Stimulated activated CD8-positive, alpha-beta memory T cell treated with anti-CD3 and anti-CD28 coated beads, Interleukin-15, amount 100 ng/mL, for 24 hours (primary cell): ENCODE measurements around the gene ZBTB16.
A peak's percentile ranks its signal among the peaks of the same experiment; 100 is the strongest.

Source experiments
- DNase-seq: peaks from one replicate; pipeline ENCODE4 v3.0.0-alpha.2; 2020; ENCODE audit warnings: low read depth

The ZBTB16 gene

GRCh38 chr11:114059278-114059983 is at the start of gene ZBTB16:
Gene ZBTB16 (plus strand): TSS chr11:114059711. CDS start chr11:114063301, 3,590 bp downstream.
- DNase-seq: no peak

- no peak for DNase-seq
These were observed 48.6 kb upstream of the ZBTB16 start for GRCh38 chr11:114010931-114011330.

DNA sequence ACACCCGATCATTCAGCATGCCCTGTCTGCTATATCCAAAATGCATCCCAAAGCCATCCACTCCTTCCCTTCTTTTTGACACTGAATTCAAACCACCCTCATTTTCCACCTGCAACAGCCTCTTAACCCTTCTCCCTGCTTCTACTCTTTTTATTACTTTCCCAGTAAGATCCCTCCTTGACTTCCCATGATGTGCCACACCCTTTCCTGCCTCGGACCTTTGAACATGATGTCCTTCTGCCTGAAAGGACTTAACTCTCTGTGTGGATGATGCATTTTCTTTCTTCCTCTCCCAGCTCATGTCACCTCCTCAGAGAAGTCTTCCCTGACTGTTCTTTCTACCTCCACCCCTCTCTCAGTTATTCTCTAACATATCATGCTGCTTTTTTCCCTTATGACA is 48.1 kb upstream of the ZBTB16 start:
- no peak for DNase-seq

GRCh38 chr11:114015117-114015516 is 44.4 kb upstream of the ZBTB16 start:
- no peak for DNase-seq

DNA sequence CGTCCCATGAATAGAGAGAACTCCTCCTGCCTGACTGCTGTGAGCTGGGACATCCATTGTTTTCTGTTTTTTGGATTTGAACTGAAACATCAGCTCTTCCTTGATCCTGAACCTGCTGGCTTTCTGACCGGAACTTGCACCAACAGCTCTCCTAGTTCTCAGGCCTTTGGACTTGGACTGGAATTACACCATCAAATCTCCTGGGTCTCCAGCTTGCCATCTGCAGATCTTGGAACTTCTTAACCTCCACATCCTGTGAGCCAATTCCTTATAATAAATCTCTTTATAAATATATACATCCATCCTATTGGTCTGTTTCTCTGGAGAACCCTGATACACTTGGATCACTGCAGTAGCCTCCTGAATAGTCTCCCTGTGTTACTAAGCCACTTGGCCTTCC is 42.5 kb upstream of the ZBTB16 start:
- DNase-seq: no peak

DNA sequence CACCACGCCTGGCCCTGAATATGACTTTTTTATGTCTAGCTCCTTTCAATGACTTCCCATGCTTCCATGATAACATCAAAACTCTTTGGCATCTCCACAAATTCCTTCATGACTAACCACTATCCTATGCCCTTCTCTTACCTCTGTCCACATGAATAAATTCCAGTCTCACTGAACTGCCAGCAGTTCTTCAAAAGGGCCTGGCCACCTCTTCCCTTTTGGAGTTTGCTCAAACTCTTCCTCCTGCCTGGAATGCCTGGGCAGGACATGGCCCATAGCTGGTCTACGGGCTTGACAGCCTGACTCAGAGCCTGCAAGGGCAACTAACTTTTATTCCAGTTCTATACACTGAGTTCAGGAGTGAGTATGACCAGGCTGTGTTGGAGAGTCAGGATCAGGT is 41.8 kb upstream of the ZBTB16 start:
- DNase-seq: no peak

DNA sequence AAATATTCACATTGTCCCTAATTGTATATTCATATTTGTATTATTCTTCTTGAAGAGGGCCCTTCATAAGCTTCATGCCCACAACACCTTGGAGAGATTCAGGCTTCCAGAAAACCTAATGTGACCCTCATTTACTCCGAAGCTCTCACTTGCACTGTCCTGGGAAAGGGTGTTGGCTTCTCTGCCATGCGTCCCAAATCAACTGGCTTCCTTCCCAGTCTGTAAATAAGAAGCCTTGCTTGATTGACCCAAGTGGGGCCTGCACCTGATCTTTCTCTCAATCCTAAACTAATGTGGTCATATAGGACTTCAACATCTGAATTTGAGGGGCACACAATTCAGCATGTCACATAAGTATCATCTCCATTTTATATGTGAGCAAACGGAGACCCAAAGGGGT is 40.5 kb upstream of the ZBTB16 start:
- DNase-seq: no peak

DNA sequence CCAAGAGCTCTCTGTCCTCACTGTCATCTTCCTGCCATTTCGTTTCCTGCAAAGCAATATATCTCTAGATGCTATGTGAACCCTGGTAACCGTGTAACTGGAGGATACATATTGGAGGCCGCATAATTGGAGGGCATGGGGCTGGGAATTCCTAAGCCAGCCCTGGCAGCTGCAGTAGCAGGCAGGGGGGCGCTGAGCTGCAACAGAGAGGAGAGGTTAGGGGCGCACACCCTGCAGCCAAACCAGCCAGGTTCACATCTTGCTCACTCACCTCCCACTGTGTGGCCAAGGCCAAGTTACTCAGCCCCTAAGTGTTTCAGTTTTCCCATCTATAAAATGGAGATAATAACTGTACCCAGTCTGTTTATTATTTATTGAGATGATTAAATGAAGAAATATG is 39.9 kb upstream of the ZBTB16 start:
- DNase-seq: no peak

DNA sequence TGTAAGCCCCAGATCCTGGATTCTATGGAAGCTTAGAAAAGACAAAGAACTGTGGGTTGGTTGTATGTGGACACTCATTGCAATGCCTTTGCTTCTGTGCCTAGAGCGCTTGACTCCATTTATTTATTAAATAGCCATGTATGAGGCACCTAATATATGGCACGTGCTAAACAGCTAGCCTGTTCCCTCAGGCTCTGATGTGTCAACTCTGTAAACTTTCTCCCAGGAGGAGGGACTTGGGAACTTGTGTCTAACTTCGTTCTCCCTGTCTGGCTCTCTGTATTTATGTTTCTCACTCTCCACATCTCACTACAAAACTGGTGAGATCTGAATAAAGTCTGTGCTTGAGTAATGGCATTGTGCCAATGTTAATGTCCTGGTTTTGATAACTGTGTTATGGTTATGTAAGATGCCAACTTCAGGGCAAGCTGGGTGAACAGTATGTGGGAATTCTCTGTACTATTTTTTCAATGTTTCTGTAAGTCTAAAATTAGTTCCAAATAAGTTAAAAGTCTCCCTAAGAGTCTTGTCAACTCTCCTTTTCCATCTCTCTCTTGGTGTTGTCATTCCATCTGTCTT is 34.1 kb upstream of the ZBTB16 start:
- DNase-seq: no peak

DNA sequence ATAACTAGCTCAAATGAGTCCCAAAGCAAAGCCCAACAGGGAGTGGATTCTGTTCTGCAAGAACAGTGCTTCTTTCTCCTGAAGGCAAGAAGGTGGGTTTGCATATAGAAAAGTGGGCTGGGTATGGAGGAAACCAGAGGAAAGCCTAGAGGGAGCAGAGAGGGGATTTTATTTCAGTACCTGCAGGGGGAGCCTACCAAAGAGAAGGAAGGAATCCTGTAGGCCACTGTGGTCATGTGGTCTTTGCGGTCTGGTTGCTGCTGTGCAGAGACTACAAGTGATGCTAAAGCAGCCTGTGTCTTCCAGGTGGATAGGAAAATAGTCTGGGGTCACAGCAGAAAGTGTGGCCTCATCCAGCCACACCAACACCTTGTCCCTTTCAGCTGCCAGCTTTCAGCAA is 33.2 kb upstream of the ZBTB16 start:
- DNase-seq: no peak

DNA sequence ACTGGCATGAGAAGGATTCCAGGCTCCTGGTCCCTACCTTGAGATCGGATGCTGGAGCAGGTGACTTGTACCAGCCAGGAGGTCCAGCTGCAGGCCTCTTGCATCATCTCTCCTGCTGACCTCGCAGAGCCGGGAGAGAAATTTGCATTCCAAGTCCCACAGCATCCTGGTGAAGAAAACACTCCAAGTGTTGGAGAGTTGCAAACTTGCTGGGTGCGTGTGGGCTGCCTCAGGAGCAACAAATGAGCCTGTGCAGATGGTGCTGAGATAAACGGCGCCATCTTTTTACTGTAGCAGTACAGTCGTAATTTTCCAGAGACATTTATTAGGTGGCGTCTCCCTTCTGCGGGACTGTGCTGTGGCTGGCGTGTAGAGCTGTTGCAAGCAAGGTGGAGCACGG is 32.1 kb upstream of the ZBTB16 start:
- no peak for DNase-seq

GRCh38 chr11:114027926-114028325 is 31.6 kb upstream of the ZBTB16 start:
- no peak for DNase-seq

GRCh38 chr11:114031246-114031966 is 28.1 kb upstream of the ZBTB16 start:
- no peak for DNase-seq

DNA sequence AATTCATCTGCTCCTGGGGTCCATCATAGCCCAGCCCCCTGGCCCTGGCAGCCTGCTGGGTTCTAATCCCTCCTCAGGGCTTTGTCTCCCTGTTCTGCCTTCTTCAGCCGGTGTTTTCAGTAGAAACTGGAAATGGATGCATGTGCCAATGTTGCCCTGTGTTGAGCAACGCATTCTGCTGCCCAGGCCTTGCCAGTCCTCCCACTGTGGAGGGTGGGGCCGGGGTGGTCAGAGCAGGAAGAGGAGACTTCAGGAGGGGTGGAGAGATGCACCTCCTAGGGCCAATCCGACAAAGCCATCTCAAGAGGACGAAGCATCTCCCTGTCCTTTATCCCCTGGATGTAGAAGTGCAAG is 27.6 kb upstream of the ZBTB16 start:
- no peak for DNase-seq

DNA sequence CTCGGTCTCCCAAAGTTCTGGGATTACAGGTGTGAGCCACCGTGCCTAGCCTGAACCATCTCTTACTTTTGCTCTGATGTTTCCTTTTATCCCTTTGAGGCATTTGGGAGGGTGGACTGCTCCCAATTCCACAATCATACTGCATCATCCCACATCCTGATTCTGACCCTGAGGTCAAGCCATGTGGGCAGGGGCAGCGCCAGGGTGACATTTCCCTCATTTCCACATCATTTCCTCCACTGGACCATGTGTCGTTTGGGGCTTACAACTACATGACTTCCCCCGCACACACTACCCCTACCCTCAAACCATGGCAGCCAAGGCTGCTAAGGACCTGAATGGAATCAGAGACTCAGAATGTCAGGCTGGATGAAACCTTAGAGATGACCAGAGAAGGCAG is 26.4 kb upstream of the ZBTB16 start:
- no peak for DNase-seq

DNA sequence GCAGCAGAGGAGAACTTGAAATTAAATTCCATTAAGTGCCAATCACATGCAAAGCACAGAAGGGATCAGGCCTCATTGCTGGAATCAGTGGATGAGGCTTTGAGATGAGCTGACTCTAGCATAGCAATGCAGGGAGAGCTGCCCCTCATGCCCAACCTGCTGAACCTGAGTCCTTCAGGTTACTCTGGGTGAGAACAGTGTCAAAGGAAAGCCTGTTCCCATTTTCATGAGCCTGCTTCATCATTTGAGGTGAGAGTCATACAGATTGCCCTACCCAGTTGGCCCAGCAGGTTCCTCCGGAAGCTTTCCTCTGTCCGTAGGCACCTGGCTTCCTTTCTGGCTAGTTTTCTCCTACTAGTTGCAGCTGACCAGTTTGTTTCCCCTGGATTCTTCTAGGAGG is 25.9 kb upstream of the ZBTB16 start:
- no peak for DNase-seq

DNA sequence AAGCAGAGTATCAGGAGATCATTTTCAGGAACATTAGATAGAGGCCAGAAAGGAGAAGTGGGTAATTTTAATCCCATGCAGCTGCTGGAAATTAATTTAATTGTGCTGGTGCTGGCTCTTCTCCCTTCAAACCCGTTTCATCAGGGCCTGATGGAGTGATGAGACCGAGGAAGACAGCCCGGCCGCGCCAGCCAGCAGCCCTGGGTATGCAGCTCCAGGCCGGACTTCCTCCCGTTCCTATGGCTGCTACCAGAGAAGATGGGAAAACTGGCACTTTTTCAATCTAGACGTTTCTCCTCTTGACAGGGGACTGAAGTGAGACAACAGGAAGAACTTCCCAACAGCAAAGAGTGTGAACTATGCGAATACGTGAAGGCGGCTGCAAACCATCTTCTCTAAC is 24.6 kb upstream of the ZBTB16 start:
- no peak for DNase-seq

DNA sequence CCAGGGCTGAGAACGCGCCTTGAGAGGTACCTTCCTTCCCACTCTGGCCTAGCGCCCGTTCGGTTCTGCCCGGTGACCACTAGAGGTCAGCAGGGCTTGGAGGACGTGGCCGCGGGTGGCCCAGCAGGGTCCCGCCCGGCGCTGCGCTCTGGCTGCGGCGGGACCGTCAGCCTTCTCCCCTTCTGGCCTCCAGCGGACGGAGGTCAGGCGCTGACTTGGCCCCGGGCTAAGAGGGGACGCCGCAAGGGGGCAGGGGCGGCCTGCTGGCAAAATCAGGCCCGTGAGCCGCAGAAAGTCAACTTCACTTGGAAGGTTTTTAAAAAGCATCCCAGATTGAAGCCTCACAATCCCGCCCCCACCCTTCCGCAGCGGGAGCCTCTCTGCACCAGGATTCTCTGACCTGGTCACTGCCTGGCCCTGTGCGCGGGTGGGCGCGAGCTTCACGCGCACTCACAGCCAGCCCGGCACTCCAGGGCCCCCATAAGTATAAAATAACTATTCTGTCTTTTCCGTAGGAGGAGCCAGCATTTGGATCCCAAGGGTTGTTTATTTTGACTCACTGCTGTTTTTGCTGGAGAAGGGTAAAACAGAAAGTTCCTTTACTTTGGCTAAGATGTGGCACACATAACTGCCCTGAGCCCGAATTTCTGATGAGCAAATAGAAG is 23.2 kb upstream of the ZBTB16 start:
- DNase-seq: peak; percentile 7

DNA sequence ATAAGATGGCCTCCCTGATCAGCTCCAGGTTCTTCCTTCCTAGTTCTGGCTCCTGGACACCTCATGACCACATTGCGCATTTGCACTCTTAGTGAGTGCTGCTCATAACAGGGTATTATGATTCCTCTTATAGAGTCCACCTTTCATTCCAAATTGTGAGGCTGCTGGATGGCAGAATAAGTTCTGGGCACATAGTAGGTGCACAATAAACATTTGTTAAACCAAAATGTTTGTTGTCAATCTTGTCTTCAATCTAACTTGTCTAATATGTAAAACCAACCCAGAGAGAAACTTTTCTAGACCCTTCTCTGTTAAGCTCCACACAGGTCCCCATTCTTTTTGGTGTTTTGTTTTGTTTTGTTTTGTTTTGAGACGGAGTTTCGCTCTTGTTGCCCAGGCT is 22.6 kb upstream of the ZBTB16 start:
- no peak for DNase-seq

DNA sequence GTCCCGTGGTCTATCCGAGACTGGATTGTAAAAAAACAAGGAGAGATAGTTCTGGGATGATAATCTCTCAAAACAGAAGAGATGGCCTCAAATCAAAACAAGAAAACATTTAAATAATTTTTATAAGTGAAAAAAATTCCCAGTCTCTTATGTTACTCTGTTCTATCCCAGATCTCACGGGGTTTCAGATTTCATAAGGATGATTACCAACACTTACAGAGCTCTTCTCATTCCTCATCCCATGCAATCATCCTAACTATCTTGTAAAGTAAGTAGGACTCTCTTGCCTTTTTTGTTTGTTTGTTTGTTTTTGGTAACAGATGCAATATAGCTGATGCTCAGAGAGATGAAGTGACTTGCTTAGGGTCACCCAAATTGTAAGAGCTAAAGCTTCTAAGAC is 20.0 kb upstream of the ZBTB16 start:
- no peak for DNase-seq

DNA sequence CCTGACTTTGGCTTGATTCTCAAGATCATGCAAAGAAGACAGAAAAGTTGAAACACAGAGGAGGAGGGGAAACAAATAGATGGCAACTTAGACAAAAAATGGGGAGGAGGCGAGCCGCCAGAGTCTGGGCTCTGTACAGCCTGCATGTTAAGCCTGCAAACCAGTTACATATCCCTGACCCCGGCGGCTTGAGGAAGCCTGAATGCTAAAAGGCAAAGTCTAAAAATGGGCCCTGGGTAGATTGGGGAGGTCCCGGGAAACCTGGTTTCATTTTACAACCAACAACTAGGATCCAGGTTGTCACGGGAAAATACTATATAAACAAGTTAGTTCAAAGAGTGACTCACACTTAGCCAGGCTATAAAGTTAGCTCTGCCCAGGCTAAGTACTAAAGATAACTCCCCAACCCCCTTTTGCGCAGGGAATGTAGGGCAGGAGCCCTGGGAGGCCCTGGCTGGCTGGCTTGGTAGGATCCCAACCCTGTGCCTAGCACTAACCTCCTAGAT is 18.8 kb upstream of the ZBTB16 start:
- no peak for DNase-seq

- no peak for DNase-seq
These were observed 17.3 kb upstream of the ZBTB16 start for GRCh38 chr11:114042234-114042633.
